Tibial nerve (tissue), 4 donors: ENCODE results near the gene AIG1.

Experiments
- CTCF ChIP-seq, 5 experiments: fragments of 200-600 bp in 3 of 5; fragments of 450-650 bp in 2 of 5; sonication (generic) in 3 of 5; IDR thresholded peaks; one replicate each; pipeline ENCODE4 v1.5.1; 2016 to 2019; ENCODE audit warnings: antibody characterized with exemption in 5 of 5, mild to moderate bottlenecking in 3 of 5, moderate library complexity in 2 of 5
- EP300 ChIP-seq, 2 donors: sonication (generic); formaldehyde crosslinking; IDR thresholded peaks; one replicate each; pipeline ENCODE4 v1.6.1; 2017; ENCODE audit warnings: antibody characterized with exemption in 2 of 2, mild to moderate bottlenecking in 1 of 2
- POLR2A ChIP-seq, 2 donors: fragments of 450-650 bp; IDR thresholded peaks; one replicate each; pipeline ENCODE4 v1.6.1; 2017; ENCODE audit warnings: antibody characterized with exemption in 2 of 2, mild to moderate bottlenecking in 2 of 2, moderate library complexity in 2 of 2

DNA sequence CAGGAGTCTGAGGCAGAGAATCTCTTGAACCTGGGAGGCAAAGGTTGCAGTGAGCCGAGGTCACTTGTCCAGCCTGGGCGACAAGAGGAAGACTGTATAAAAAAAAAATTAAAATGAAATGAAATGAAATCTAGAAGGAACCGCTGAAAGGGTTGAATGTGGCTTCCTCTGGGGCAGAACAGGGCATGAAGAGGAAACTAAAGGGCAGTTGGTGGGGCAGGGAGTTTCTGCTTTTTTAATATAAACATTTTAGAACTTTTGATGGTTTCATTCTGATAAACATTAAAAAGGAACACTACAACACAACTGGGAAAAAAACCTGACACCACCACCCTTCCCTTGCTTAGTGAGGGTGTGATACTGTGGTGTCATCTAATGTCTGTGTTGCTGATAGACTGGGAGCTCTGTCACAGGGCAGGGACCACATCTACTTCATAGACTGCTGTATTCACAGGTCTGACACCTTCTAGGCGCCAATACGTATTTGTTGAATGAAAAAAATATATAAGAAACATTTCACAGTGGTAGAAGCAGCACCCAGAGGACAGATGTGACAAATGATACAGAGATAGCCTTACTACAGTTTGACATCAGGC, 260.9 kb downstream of the AIG1 start:
- TF ChIP-seq EP300 (IDR thresholded peaks at IDR 0.05) (no peak), CTCF (IDR thresholded peaks at IDR 0.05) (no peak), POLR2A (IDR thresholded peaks at IDR 0.05) (no peak)
